Lower leg skin (tissue), 3 donors: ENCODE results near the gene ITGAD.

Experiments
- POLR2A ChIP-seq, 2 donors: fragments of 450-650 bp; IDR thresholded peaks; one replicate each; pipeline ENCODE4 v1.6.1; 2016 to 2017; ENCODE audit warnings: antibody characterized with exemption in 2 of 2, mild to moderate bottlenecking in 1 of 2, moderate library complexity in 1 of 2
- TF ChIP-seq, protein P1 (sequence below), 3 donors: fragments of 450-650 bp; IDR thresholded peaks; one replicate each; pipeline ENCODE4 v1.5.1; 2016; ENCODE audit warnings: antibody characterized with exemption in 3 of 3, mild to moderate bottlenecking in 3 of 3, moderate library complexity in 2 of 3

DNA sequence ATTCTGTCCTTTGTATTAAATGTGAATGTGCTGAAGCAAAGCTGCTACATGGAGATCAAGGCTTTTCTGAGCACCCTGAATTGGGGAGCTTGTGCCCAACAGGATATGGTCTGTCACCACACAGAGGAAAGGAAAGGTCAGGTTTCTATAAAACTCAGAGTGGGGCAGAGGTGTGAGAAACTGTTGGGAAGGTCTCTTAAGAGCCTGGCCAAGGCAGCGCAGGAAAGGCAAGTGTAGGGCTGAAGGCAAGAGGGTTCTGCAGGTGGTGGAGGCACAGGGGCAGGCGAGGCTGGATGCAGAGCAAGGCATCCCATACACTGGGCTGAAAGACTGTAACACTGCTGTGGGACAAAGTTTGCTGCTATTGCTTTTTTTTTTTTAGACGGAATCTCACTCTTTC is 26.9 kb downstream of the ITGAD start:
- no peak for TF ChIP-seq POLR2A (IDR thresholded peaks at IDR 0.05)
- TF ChIP-seq, protein P1, sequence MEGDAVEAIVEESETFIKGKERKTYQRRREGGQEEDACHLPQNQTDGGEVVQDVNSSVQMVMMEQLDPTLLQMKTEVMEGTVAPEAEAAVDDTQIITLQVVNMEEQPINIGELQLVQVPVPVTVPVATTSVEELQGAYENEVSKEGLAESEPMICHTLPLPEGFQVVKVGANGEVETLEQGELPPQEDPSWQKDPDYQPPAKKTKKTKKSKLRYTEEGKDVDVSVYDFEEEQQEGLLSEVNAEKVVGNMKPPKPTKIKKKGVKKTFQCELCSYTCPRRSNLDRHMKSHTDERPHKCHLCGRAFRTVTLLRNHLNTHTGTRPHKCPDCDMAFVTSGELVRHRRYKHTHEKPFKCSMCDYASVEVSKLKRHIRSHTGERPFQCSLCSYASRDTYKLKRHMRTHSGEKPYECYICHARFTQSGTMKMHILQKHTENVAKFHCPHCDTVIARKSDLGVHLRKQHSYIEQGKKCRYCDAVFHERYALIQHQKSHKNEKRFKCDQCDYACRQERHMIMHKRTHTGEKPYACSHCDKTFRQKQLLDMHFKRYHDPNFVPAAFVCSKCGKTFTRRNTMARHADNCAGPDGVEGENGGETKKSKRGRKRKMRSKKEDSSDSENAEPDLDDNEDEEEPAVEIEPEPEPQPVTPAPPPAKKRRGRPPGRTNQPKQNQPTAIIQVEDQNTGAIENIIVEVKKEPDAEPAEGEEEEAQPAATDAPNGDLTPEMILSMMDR (IDR thresholded peaks at IDR 0.05): no peak
